ENCODE data around the gene LZTR1. TPM values are rescaled to one million over a fixed set of nuclear protein-coding genes. Genes with fewer than 3 reads are reported as not detected.

LZTR1 gene
- total and polyA plus RNA-seq, 10 donors = 21.9 to 76.2 (median 54.2) TPM

GRCh38 chr22:20949698-20950183, 32.4 kb upstream of the LZTR1 start:
- 78 to 86% (median 82%) methylated on average over 13 of the region's 13 CpGs for WGBS, 5 donors
- H3K27me3 ChIP-seq (replicated peaks in 1 of 7) = no peaks in the 10 kb centered on the region
- no peak overlapping the region for H3K4me3 ChIP-seq
- no peak for TF ChIP-seq CTCF (IDR thresholded peaks at IDR 0.05 in 8 of 11, conservative IDR thresholded peaks at IDR 0.05 in 3 of 11)
- TF ChIP-seq POLR2AphosphoS5 (IDR thresholded peaks at IDR 0.05) = no peak
- no peak for TF ChIP-seq POLR2A (IDR thresholded peaks at IDR 0.05)
- H3K36me3 ChIP-seq = peaks cover 0 to 90% (median 42%) of the 10 kb centered on the region in 6 donors
- intact Hi-C loops (cut with DNase I; ENCODE audit: low total_unique reads) = no loop called here
- DNase-seq = no peak
- H3K9me3 ChIP-seq = no peaks in the 10 kb centered on the region
- H3K4me1 ChIP-seq = peaks cover 0 to 47% (median 14%) of the 10 kb centered on the region in 6 donors
- H3K27ac ChIP-seq = no peak overlapping the region

GRCh38 chr22:20951151-20951931, 30.8 kb upstream of the LZTR1 start:
- no peak for DNase-seq
- intact Hi-C loops (cut with DNase I; ENCODE audit: low total_unique reads) = no loop called here
- Histone ChIP-seq H3K4me3 (no peak overlapping the region), H3K27me3 (replicated peaks in 1 of 7) (no peaks in the 10 kb centered on the region), H3K27ac (no peak overlapping the region), H3K9me3 (no peaks in the 10 kb centered on the region), H3K36me3 (peaks cover 0 to 81% (median 42%) of the 10 kb centered on the region in 6 donors), H3K4me1 (peaks cover 0 to 38% (median 3%) of the 10 kb centered on the region in 6 donors)
- WGBS, 5 donors = 92 to 96% (median 94%) methylated on average over 10 of the region's 10 CpGs
- TF ChIP-seq POLR2A (IDR thresholded peaks at IDR 0.05) (no peak), CTCF (IDR thresholded peaks at IDR 0.05 in 8 of 11, conservative IDR thresholded peaks at IDR 0.05 in 3 of 11) (no peak), POLR2AphosphoS5 (IDR thresholded peaks at IDR 0.05) (no peak)

- 92 to 97% (median 94%) methylated on average over 8 of the region's 8 CpGs for WGBS, 5 donors
- H3K9me3 ChIP-seq = no peaks in the 10 kb centered on the region
- H3K27ac ChIP-seq = no peak overlapping the region
- H3K36me3 ChIP-seq = peaks cover 0 to 75% (median 42%) of the 10 kb centered on the region in 6 donors
- peaks cover 0 to 3% (median 0%) of the 10 kb centered on the region in 7 donors for H3K27me3 ChIP-seq (replicated peaks in 1 of 7)
- intact Hi-C loops (cut with DNase I; ENCODE audit: low total_unique reads) = no loop called here
- peak; percentile 42 for DNase-seq
- TF ChIP-seq CTCF (IDR thresholded peaks at IDR 0.05 in 8 of 11, conservative IDR thresholded peaks at IDR 0.05 in 3 of 11) (no peak), POLR2AphosphoS5 (IDR thresholded peaks at IDR 0.05) (peak in 1 of 3 donors; percentile 28)
- H3K4me1 ChIP-seq = peaks cover 0 to 38% (median 6%) of the 10 kb centered on the region in 6 donors
- no peak overlapping the region for H3K4me3 ChIP-seq
These were observed 30.1 kb upstream of the LZTR1 start for GRCh38 chr22:20951932-20952380.

Data from spleen (tissue), 11 donors.